ENCODE results near the gene NTS. TPM values are rescaled to one million over a fixed set of nuclear protein-coding genes. Genes with fewer than 3 reads are reported as not detected.

NTS gene
- total RNA-seq, 6 experiments from 2014 or later, result 0.24 to 0.56 (median 0.37) TPM; not detected in 2

GRCh38 chr12:85831327-85831990 is 42.6 kb upstream of the NTS start:
- DNase-seq (no peak), ATAC-seq (no peak)
- H3K9me3 ChIP-seq, result no peaks in the 10 kb centered on the region
- no peak overlapping the region for H3K4me3 ChIP-seq
- no peak for TF ChIP-seq CTCF (IDR thresholded peaks at IDR 0.05)
- no peak for TF ChIP-seq POLR2A (IDR thresholded peaks at IDR 0.05)
- no peak overlapping the region for H3K27ac ChIP-seq
- 50% methylated on average over 2 of the region's 2 CpGs for WGBS (ENCODE audit: insufficient coverage, low coverage, low lambda C conversion rate, missing lambda C conversion rate)
- intact Hi-C loops (cut with DNase I), result no loop called here
- no peaks in the 10 kb centered on the region for H3K4me1 ChIP-seq
- no peaks in the 10 kb centered on the region for H3K36me3 ChIP-seq
- no peaks in the 10 kb centered on the region for H3K27me3 ChIP-seq

- DNase-seq, result no peak
- H3K4me3 ChIP-seq, result no peak overlapping the region
- intact Hi-C loops (cut with DNase I), result no loop called here
Observed at GRCh38 chr12:85833579-85833978, 40.5 kb upstream of the NTS start.

GRCh38 chr12:85834378-85834777 is 39.7 kb upstream of the NTS start:
- TF ChIP-seq POLR2A (IDR thresholded peaks at IDR 0.05) (no peak), CTCF (IDR thresholded peaks at IDR 0.05) (no peak)
- Histone ChIP-seq H3K4me3 (no peak overlapping the region), H3K27ac (peak overlapping the region in 2 of 3 donors; percentile 17 to 28), H3K9me3 (no peaks in the 10 kb centered on the region), H3K36me3 (no peaks in the 10 kb centered on the region), H3K4me1 (no peaks in the 10 kb centered on the region), H3K27me3 (no peaks in the 10 kb centered on the region)
- intact Hi-C loops (cut with DNase I), result no loop called here
- ATAC-seq (no peak), DNase-seq (no peak)
- 42% methylated on average over 2 of the region's 2 CpGs for WGBS (ENCODE audit: insufficient coverage, low coverage, low lambda C conversion rate, missing lambda C conversion rate)

More at GRCh38 chr12:85833579-85833978, 40.5 kb upstream of the NTS start:
- no peaks in the 10 kb centered on the region for H3K9me3 ChIP-seq
- no peak overlapping the region for H3K27ac ChIP-seq
- no peaks in the 10 kb centered on the region for H3K27me3 ChIP-seq
- no peaks in the 10 kb centered on the region for H3K36me3 ChIP-seq
- no peak for ATAC-seq
- TF ChIP-seq POLR2A (IDR thresholded peaks at IDR 0.05) (no peak), CTCF (IDR thresholded peaks at IDR 0.05) (no peak)
- H3K4me1 ChIP-seq, result no peaks in the 10 kb centered on the region

GRCh38 chr12:85835426-85836196 is 38.5 kb upstream of the NTS start:
- no peaks in the 10 kb centered on the region for H3K9me3 ChIP-seq
- peak overlapping the region; percentile 0 to 18 (median 8) for H3K4me3 ChIP-seq
- no peak for TF ChIP-seq POLR2A (IDR thresholded peaks at IDR 0.05)
- TF ChIP-seq CTCF (IDR thresholded peaks at IDR 0.05), result no peak
- intact Hi-C loops (cut with DNase I), result no loop called here
- no peaks in the 10 kb centered on the region for H3K4me1 ChIP-seq
- no peak for DNase-seq
- peak overlapping the region; percentile 17 to 31 (median 28) for H3K27ac ChIP-seq
- H3K36me3 ChIP-seq, result no peaks in the 10 kb centered on the region
- H3K27me3 ChIP-seq, result no peaks in the 10 kb centered on the region
- peak; percentile 29 to 53 (median 46) for ATAC-seq
- 3% methylated on average over 4 of the region's 4 CpGs for WGBS (ENCODE audit: insufficient coverage, low coverage, low lambda C conversion rate, missing lambda C conversion rate)

All from right lobe of liver (tissue), 6 donors.